GM18861 (cell line): Measurements from ENCODE around the gene IFITM5.

Experiments
- ATAC-seq: cut with Tn5 transposase; IDR thresholded peaks from one replicate; pipeline ENCODE4 v1.9.1; 2021; ENCODE audit not compliant: unreplicated experiment

IFITM5 gene

GRCh38 chr11:269146-269890, 30.0 kb downstream of the IFITM5 start:
- ATAC-seq: peak; percentile 67

GRCh38 chr11:268716-269145, 30.6 kb downstream of the IFITM5 start:
- ATAC-seq: peak; percentile 31

- no peak for ATAC-seq
These were observed 31.8 kb downstream of the IFITM5 start for GRCh38 chr11:267491-267994.

- no peak for ATAC-seq
These were observed 32.5 kb downstream of the IFITM5 start for GRCh38 chr11:266676-267439.

GRCh38 chr11:261624-262023, 37.7 kb downstream of the IFITM5 start:
- no peak for ATAC-seq

- ATAC-seq: no peak
These were observed 39.9 kb downstream of the IFITM5 start for GRCh38 chr11:259413-259812.

- ATAC-seq: no peak
These were observed 41.4 kb downstream of the IFITM5 start for GRCh38 chr11:257766-258493.

- ATAC-seq: no peak
These were observed 42.2 kb downstream of the IFITM5 start for GRCh38 chr11:256952-257737.

GRCh38 chr11:255816-256215, 43.5 kb downstream of the IFITM5 start:
- no peak for ATAC-seq

GRCh38 chr11:255176-255575, 44.1 kb downstream of the IFITM5 start:
- no peak for ATAC-seq

GRCh38 chr11:253886-254270, 45.4 kb downstream of the IFITM5 start:
- ATAC-seq: no peak

- no peak for ATAC-seq
These were observed 46.0 kb downstream of the IFITM5 start for GRCh38 chr11:253160-253885.

- no peak for ATAC-seq
These were observed 46.7 kb downstream of the IFITM5 start for GRCh38 chr11:252666-253065.

GRCh38 chr11:251550-251949, 47.8 kb downstream of the IFITM5 start:
- no peak for ATAC-seq

GRCh38 chr11:250740-251299, 48.5 kb downstream of the IFITM5 start:
- no peak for ATAC-seq

GRCh38 chr11:250274-250673, 49.1 kb downstream of the IFITM5 start:
- no peak for ATAC-seq

GRCh38 chr11:249062-249461, 50.3 kb downstream of the IFITM5 start:
- ATAC-seq: no peak
